ENCODE measurements around the gene ANO9.

DNA sequence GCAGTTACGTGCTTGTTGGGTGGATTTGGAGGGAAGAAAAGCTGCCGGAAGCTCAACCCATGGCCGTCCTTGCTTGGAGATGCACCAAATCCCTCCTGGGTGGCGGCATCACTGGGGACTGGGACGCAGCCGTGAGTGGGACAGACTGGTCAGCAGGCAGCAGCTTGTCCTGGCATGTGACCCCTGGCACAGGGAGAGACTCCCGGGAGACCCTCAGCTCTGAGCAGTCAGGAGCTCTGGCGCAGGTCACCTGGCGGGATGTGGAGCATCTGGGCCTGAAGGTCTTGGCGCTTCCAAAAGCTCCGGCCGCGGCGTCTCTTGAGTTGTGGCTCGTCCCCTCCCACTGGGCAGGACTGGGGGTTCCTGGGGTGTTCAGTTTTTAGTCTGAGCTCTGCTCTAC, 34.6 kb upstream of the ANO9 start:
- TF ChIP-seq EZH2 (IDR thresholded peaks at IDR 0.05; ENCODE audit: insufficient read depth, poor library complexity, severe bottlenecking) (no peak), EZH2phosphoT487 (IDR thresholded peaks at IDR 0.05; ENCODE audit: insufficient read depth, low read depth) (no peak)
